ENCODE results near the gene MBOAT7.

GRCh38 chr19:54136086-54136863, 53.1 kb downstream of the MBOAT7 start:
- TF ChIP-seq GATA2 (IDR thresholded peaks at IDR 0.05; ENCODE audit: insufficient read depth, insufficient read length, low read depth, low read length): no peak
- TF ChIP-seq POLR2A (IDR thresholded peaks at IDR 0.05; ENCODE audit: low read depth, low read length): no peak
- TF ChIP-seq POLR2AphosphoS5 (IDR thresholded peaks at IDR 0.05; ENCODE audit: insufficient read depth, low read depth, low read length): no peak
- no peak for TF ChIP-seq MAX (IDR thresholded peaks at IDR 0.05; ENCODE audit: insufficient read depth, insufficient read length)
- TF ChIP-seq CTCF (IDR thresholded peaks at IDR 0.05; ENCODE audit: extremely low read depth in 1 of 2, insufficient read depth in 1 of 2, low read depth in 1 of 2, low read length in 2 of 2): no peak
- TF ChIP-seq EZH2 (IDR thresholded peaks at IDR 0.05; ENCODE audit: borderline replicate concordance, low read depth, low read length, severe bottlenecking): no peak
- TF ChIP-seq MYC (IDR thresholded peaks at IDR 0.05; ENCODE audit: low read depth, low read length): no peak
- TF ChIP-seq FOS (IDR thresholded peaks at IDR 0.05; ENCODE audit: borderline replicate concordance, insufficient read depth, low read length): no peak
